Hepatocyte (in vitro differentiated cells): ENCODE measurements around the gene GJA9. TPM values are rescaled to one million over a fixed set of nuclear protein-coding genes. Genes with fewer than 3 reads are reported as not detected.

Experiments used
- DNase-seq: peaks from one replicate; pipeline ENCODE4 v3.0.0-alpha.2; 2016; ENCODE audit warnings: low spot score
- H2AFZ ChIP-seq: fragments of 200-600 bp; sonication (generic); 2 replicates; pipeline ENCODE4 v1.6.0; 2016; ENCODE audit warnings: antibody characterized with exemption, mild to moderate bottlenecking
- H3K27ac ChIP-seq: fragments of 200-600 bp; sonication (generic); 2 replicates; pipeline ENCODE4 v1.5.1; 2016; ENCODE audit warnings: mild to moderate bottlenecking
- H3K27me3 ChIP-seq: fragments of 200-600 bp; sonication (generic); 2 replicates; pipeline ENCODE4 v1.6.1; 2016
- H3K36me3 ChIP-seq: fragments of 200-600 bp; sonication (generic); replicated peaks from 2 replicates; pipeline ENCODE4 v1.5.1; 2016; ENCODE audit warnings: low read depth; ENCODE audit not compliant: insufficient read depth
- H3K4me1 ChIP-seq: fragments of 200-600 bp; sonication (generic); 2 replicates; pipeline ENCODE4 v1.5.1; 2016; ENCODE audit warnings: mild to moderate bottlenecking, moderate library complexity; ENCODE audit not compliant: insufficient read depth
- H3K4me2 ChIP-seq: fragments of 200-600 bp; sonication (generic); 2 replicates; pipeline ENCODE4 v1.6.0; 2016
- H3K4me3 ChIP-seq: fragments of 200-600 bp; sonication (generic); 2 replicates; pipeline ENCODE4 v1.5.1; 2016; ENCODE audit warnings: mild to moderate bottlenecking
- H3K79me2 ChIP-seq: fragments of 200-600 bp; sonication (generic); 2 replicates; pipeline ENCODE4 v1.6.0; 2017; ENCODE audit warnings: mild to moderate bottlenecking
- H3K9me2 ChIP-seq: fragments of 200-600 bp; sonication (generic); replicated peaks from 2 replicates; pipeline ENCODE4 v1.6.0; 2017; ENCODE audit warnings: mild to moderate bottlenecking; ENCODE audit not compliant: insufficient read depth
- H3K9me3 ChIP-seq: fragments of 200-600 bp; sonication (generic); 2 replicates; pipeline ENCODE4 v1.5.1; 2016; ENCODE audit warnings: low read depth, mild to moderate bottlenecking
- H4K20me1 ChIP-seq: fragments of 200-600 bp; sonication (generic); 2 replicates; pipeline ENCODE4 v1.6.0; 2016; ENCODE audit warnings: mild to moderate bottlenecking; ENCODE audit not compliant: insufficient read depth, poor library complexity, severe bottlenecking
- EZH2 ChIP-seq: fragments of 200-600 bp; sonication (generic); IDR thresholded peaks from 2 replicates; pipeline ENCODE4 v1.6.1; 2016; ENCODE audit warnings: antibody characterized with exemption, mild to moderate bottlenecking, borderline replicate concordance
- EZH2phosphoT487 ChIP-seq: fragments of 200-600 bp; sonication (generic); IDR thresholded peaks from one replicate; pipeline ENCODE4 v1.6.1; 2018; ENCODE audit warnings: antibody characterized with exemption, mild to moderate bottlenecking, low read depth, moderate library complexity; ENCODE audit not compliant: unreplicated experiment, severe bottlenecking
- WGBS: methylation state at CpG from one replicate; pipeline ENCODE4 v1.1.6; 2016; ENCODE audit warnings: low lambda C conversion rate; ENCODE audit errors: missing lambda C conversion rate; 5-methylcytosine and 5-hydroxymethylcytosine counted together
- polyA plus RNA-seq: library from polyadenylated mRNA; unstranded; fragments of >200 nt; fragmentation: Nextera tagmentation; extraction: Ambion mirVana; gene quantifications from 2 replicates; pipeline ENCODE4 v1.2.1, GENCODE V29; 2016
- total RNA-seq: library from RNA; depleted of rRNA; stranded (reverse); fragments of >200 nt; gene quantifications from 2 replicates; pipeline ENCODE4 v1.2.3, GENCODE V29; 2014
- TF ChIP-seq, protein P1 (sequence below): fragments of 200-600 bp; sonication (generic); IDR thresholded peaks from 2 replicates; pipeline ENCODE4 v1.5.1; 2016; ENCODE audit warnings: antibody characterized with exemption, mild to moderate bottlenecking; ENCODE audit not compliant: poor library complexity

GJA9 gene
- total and polyA plus RNA-seq, 2 experiments from 2014 or later, result 0.34 TPM; not detected in 1

DNA sequence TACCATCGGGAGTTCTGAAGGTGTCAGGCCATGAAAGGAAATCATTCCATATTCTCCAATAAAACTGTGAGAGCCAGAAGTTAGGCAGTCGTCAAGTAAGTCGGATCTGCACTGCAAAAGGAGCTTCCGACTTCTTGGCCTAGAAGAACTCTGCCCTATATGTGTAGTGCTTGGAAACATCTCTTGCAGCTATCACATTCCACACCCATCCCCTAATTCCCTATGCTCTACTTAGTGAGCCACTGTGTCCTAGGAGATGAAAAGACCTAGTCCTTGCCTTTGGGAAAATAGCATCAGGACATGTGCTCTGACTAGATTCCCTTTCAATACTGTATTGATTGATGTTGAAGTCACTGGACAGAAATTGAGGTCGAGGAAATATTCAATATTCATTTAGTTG, 8.2 kb upstream of the GJA9 start:
- 83% methylated on average over 5 of the region's 5 CpGs for WGBS
- TF ChIP-seq, protein P1, sequence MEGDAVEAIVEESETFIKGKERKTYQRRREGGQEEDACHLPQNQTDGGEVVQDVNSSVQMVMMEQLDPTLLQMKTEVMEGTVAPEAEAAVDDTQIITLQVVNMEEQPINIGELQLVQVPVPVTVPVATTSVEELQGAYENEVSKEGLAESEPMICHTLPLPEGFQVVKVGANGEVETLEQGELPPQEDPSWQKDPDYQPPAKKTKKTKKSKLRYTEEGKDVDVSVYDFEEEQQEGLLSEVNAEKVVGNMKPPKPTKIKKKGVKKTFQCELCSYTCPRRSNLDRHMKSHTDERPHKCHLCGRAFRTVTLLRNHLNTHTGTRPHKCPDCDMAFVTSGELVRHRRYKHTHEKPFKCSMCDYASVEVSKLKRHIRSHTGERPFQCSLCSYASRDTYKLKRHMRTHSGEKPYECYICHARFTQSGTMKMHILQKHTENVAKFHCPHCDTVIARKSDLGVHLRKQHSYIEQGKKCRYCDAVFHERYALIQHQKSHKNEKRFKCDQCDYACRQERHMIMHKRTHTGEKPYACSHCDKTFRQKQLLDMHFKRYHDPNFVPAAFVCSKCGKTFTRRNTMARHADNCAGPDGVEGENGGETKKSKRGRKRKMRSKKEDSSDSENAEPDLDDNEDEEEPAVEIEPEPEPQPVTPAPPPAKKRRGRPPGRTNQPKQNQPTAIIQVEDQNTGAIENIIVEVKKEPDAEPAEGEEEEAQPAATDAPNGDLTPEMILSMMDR, result no peak
- TF ChIP-seq EZH2 (no peak), EZH2phosphoT487 (no peak)
- no peaks in the 10 kb centered on the region for H4K20me1 ChIP-seq
- no peaks in the 10 kb centered on the region for H3K4me1 ChIP-seq
- no peak overlapping the region for H3K4me3 ChIP-seq
- no peak for DNase-seq
- H3K9me2 ChIP-seq, result no peaks in the 10 kb centered on the region
- H3K36me3 ChIP-seq, result no peaks in the 10 kb centered on the region
- H3K27ac ChIP-seq, result no peak overlapping the region
- H3K27me3 ChIP-seq, result no peaks in the 10 kb centered on the region
- no peaks in the 10 kb centered on the region for H3K79me2 ChIP-seq
- no peaks in the 10 kb centered on the region for H3K9me3 ChIP-seq
- no peak overlapping the region for H2AFZ ChIP-seq
- H3K4me2 ChIP-seq, result no peak overlapping the region

DNA sequence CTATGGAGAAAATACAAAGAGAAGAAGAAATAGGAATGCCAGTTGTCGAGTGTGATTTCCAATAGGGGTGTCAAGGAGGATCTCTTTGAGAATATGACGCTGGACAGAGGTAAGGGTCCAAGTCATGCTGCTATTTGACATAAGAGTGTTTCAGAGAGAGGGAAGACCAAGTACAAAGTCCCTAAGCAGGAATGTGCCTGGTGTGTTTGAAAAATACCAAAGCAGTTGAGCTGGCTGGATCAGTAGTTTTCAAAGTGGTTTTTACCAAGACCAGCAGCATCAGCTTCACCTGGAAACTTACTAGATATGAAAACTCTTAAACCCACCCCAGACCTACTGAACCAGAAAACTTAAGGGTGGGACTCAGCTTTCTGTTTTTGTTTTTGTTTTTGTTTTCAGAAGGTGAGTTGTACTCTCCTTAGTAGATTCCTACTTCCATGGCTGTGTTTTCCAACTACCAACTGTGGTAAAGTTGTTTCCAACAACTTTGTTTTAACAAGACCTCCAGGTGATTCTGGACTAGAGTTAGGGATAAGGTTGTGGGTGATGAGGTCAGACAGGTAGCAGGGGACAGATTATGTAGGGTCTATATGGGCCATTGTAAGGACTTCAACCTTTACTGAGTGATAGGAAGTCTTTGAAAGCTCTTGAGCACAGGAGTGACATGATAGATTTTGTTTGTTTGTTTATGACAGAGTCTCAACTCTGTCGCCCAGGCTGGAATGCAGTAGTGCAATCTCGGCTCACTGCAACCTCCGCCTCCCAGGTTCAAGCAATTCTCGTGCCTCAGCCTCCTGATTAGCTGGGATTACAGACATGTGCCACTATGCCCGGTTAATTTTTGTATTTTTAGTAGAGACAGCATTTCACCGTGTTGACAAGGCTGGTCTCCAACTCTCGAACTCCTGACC, 7.3 kb upstream of the GJA9 start:
- Histone ChIP-seq H3K4me2 (no peak overlapping the region), H3K9me2 (no peaks in the 10 kb centered on the region), H3K9me3 (no peaks in the 10 kb centered on the region), H2AFZ (no peak overlapping the region), H3K79me2 (no peaks in the 10 kb centered on the region), H3K27me3 (no peaks in the 10 kb centered on the region), H3K27ac (no peak overlapping the region), H4K20me1 (no peaks in the 10 kb centered on the region), H3K36me3 (no peaks in the 10 kb centered on the region), H3K4me1 (no peaks in the 10 kb centered on the region), H3K4me3 (no peak overlapping the region)
- TF ChIP-seq EZH2 (no peak), EZH2phosphoT487 (no peak)
- TF ChIP-seq, protein P1, result no peak
- DNase-seq, result no peak
- 83% methylated on average over 9 of the region's 9 CpGs for WGBS

- Histone ChIP-seq H3K4me3 (no peak overlapping the region), H2AFZ (no peak overlapping the region), H3K9me2 (no peaks in the 10 kb centered on the region), H3K79me2 (no peaks in the 10 kb centered on the region), H3K27ac (no peak overlapping the region), H4K20me1 (no peaks in the 10 kb centered on the region), H3K4me1 (no peaks in the 10 kb centered on the region), H3K27me3 (no peaks in the 10 kb centered on the region), H3K9me3 (no peaks in the 10 kb centered on the region), H3K36me3 (no peaks in the 10 kb centered on the region), H3K4me2 (no peak overlapping the region)
- TF ChIP-seq, protein P1, result no peak
- TF ChIP-seq EZH2phosphoT487, result no peak
- no peak for TF ChIP-seq EZH2
- WGBS, result 98% methylated on average over 2 of the region's 2 CpGs
- DNase-seq, result no peak
Measured at GRCh38 chr1:38885092-38885491, 3.7 kb upstream of the GJA9 start.
